ENCODE data around the gene STUM.

Gene STUM

DNA sequence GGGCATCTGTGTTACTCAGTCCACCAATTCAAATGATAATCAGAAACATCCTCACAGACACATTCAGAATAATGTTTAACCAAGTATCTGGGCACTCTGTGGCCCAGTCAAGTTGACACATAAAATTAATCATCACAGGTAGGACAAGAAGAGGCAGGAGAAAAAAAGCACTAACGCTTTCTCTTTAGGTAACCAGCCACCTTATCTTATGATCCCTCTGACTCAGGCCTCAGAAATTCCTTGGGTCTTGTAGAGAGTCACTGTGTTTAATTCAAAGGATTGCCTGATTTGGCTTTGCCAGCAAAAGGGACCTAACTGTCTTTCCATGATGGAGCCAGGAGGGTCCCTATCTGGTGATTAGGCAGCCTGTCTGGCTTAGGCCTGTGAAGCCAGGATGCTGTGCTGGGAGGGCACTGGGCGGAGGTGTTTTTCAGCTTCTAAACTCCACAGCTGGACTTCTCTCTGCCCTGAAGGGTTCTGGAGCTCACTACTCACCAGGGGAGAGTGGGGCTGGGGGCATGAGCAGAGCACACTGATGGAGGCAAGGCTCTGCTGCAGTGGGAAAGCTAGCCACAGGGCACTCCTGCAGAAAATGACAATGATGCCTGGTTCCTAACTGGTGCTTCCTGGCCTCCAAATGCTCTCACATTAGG is 36.4 kb upstream of the STUM start:
- H3K4me3 ChIP-seq (ENCODE audit: low read depth, low read length) = no peak overlapping the region
- in situ Hi-C loops (cut with HindIII; ENCODE audit: low pct_ligation_motif_present, low sequenced_read_pairs) = no loop called here
- H3K27me3 ChIP-seq (replicated peaks) = no peaks in the 10 kb centered on the region
- no peak overlapping the region for H3K27ac ChIP-seq
- TF ChIP-seq, protein P1, sequence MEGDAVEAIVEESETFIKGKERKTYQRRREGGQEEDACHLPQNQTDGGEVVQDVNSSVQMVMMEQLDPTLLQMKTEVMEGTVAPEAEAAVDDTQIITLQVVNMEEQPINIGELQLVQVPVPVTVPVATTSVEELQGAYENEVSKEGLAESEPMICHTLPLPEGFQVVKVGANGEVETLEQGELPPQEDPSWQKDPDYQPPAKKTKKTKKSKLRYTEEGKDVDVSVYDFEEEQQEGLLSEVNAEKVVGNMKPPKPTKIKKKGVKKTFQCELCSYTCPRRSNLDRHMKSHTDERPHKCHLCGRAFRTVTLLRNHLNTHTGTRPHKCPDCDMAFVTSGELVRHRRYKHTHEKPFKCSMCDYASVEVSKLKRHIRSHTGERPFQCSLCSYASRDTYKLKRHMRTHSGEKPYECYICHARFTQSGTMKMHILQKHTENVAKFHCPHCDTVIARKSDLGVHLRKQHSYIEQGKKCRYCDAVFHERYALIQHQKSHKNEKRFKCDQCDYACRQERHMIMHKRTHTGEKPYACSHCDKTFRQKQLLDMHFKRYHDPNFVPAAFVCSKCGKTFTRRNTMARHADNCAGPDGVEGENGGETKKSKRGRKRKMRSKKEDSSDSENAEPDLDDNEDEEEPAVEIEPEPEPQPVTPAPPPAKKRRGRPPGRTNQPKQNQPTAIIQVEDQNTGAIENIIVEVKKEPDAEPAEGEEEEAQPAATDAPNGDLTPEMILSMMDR (IDR thresholded peaks at IDR 0.05; ENCODE audit: low read depth, low read length, missing control alignments) = no peak
- no peak for DNase-seq
- H3K36me3 ChIP-seq (replicated peaks) = no peaks in the 10 kb centered on the region

DNA sequence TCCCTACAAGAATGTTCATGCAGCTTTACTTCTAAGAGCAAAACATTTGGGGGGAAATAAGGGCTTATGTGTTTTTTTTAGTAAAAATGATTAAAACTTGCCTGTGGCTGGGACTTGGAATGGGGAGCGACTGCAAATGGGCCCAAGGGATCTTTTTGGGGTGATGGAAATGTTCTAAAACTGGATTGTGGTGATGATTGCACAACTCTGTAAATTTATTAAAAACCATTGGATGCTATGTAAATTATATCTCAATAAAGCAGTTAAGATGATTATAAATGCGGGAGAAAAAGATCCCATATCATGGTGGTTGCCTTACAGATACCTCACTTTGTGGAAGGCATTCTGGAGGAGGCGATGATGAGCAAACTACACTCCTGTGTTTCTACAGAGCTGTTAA is 30.2 kb upstream of the STUM start:
- no peaks in the 10 kb centered on the region for H3K27me3 ChIP-seq (replicated peaks)
- H3K4me3 ChIP-seq (ENCODE audit: low read depth, low read length) = no peak overlapping the region
- TF ChIP-seq, protein P1 (IDR thresholded peaks at IDR 0.05; ENCODE audit: low read depth, low read length, missing control alignments) = no peak
- in situ Hi-C loops (cut with HindIII; ENCODE audit: low pct_ligation_motif_present, low sequenced_read_pairs) = no loop called here
- DNase-seq = no peak
- no peak overlapping the region for H3K27ac ChIP-seq
- no peaks in the 10 kb centered on the region for H3K36me3 ChIP-seq (replicated peaks)

DNA sequence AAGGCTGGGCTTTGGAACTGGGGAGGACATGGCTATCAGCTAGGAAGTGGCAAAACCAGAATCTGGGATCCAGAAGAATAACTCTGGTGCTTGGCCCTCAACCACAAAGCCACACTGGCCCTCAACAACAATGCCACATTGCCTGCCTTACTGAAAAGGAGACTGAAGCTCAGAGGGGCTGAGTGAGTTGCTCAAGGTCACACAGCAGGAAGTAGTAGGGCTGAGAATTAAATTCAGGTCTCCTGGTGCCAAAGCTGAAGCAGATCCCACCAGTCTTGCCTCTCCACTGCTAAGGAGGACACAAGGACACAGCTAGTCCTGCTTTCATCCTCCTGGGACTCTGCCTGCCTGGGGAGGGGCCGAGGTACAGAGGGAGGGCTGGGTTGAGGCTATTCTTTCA is 29.4 kb upstream of the STUM start:
- in situ Hi-C loops (cut with HindIII; ENCODE audit: low pct_ligation_motif_present, low sequenced_read_pairs) = no loop called here
- TF ChIP-seq, protein P1 (IDR thresholded peaks at IDR 0.05; ENCODE audit: low read depth, low read length, missing control alignments) = no peak
- no peaks in the 10 kb centered on the region for H3K36me3 ChIP-seq (replicated peaks)
- no peaks in the 10 kb centered on the region for H3K27me3 ChIP-seq (replicated peaks)
- H3K27ac ChIP-seq = no peak overlapping the region
- no peak overlapping the region for H3K4me3 ChIP-seq (ENCODE audit: low read depth, low read length)
- no peak for DNase-seq

DNA sequence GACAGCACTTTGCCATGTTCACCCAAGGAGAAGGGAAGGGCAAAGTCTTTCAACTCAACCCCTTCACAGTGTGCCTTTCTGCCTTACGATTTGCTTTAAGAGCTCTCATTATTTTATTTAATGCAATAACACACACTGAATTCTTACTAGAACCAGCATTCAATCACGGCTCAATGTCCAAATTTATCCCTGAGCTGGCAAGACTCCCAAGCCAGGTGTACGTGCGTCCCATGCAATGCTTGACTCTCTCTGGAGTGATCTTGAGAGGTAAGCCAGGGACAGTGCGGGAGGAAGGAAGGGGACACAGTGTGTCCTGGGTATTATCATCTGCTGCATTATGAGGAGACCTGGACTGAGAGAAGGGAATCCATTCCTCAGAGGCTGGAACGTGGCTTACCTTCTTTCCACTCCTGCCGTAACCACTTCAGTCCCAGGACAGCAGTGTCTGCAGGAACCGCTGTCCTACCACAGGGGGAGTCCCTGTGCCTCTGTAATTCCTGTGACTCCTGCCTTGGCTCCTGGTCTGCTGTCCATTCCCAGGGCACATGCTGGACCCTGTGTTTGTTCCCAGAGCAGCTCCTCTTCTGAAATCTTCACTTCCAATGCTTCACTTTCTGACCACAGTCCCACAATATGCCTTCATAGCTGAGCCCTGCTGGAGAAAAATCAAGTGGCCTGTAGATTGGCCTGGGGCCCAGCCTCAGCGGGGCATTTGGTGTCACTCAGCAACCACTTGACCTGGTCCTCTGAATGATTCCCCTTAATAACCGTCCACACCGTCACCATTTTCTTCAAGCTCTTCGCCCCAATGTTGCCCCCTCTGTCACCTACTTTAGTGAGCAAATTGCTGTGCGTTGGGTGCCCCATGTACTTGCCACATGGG is 28.6 kb upstream of the STUM start:
- in situ Hi-C loops (cut with HindIII; ENCODE audit: low pct_ligation_motif_present, low sequenced_read_pairs) = no loop called here
- TF ChIP-seq, protein P1 (IDR thresholded peaks at IDR 0.05; ENCODE audit: low read depth, low read length, missing control alignments) = peak; percentile 12
- no peaks in the 10 kb centered on the region for H3K36me3 ChIP-seq (replicated peaks)
- DNase-seq = no peak
- no peak overlapping the region for H3K27ac ChIP-seq
- no peaks in the 10 kb centered on the region for H3K27me3 ChIP-seq (replicated peaks)
- no peak overlapping the region for H3K4me3 ChIP-seq (ENCODE audit: low read depth, low read length)

DNA sequence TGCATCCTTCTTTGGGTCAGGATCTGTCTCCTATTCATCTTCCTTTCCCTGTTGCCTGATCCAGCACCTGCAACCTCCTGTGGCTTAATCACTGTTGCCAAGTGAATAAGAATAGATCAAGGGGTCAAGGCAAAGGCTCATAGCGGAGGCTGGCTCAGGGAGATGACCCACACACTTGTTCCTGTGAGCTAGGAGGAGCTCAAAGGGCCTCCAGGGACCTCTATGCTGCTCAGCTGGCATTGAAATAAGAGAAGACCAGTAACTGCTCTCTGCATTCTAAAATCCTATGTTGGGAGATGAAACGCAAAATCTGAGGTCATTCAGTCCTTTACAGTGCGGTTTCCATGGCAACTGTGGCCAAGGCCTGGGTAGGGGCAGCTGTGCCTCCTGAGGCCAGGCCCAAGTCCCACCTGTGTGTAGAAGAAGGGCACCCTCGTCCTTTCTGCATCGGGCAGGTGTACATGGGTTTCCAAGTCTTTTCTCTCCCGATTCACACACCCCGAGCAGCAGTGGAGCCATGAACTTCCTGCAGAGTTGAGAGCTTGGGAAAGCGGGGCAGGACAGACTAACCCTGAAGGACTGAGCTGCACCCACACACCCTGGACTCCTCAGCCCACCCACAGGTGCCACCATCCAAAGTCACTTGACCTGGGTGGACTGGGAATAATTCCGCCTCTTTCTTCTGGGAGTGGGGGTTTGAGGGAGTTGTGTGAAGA is 27.8 kb upstream of the STUM start:
- Histone ChIP-seq H3K27ac (no peak overlapping the region), H3K27me3 (replicated peaks) (no peaks in the 10 kb centered on the region), H3K36me3 (replicated peaks) (no peaks in the 10 kb centered on the region), H3K4me3 (ENCODE audit: low read depth, low read length) (no peak overlapping the region)
- no peak for DNase-seq
- in situ Hi-C loops (cut with HindIII; ENCODE audit: low pct_ligation_motif_present, low sequenced_read_pairs) = no loop called here
- TF ChIP-seq, protein P1 (IDR thresholded peaks at IDR 0.05; ENCODE audit: low read depth, low read length, missing control alignments) = no peak

Measured in brain microvascular endothelial cell (primary cell).